ENCODE data around the gene FOXL3.

FOXL3 gene

DNA sequence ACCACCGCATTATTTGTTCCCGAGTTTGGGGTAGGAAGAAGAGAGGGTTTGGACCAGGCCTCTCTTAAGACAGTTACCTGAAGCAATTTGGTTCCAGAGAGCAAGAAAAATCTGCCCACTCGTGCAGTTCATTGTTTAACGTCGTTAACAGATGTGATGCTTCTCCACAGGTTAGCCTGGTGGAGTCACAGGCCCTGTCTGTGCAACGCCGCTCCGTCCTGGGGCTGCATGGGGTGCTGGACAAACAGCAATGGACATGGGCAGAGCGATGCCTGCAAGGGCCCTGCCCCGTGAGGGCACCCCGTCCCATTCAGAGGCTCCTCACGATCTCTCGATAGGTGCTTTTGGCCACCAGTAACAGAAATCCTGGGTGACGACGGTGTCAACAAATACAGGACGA is 9.7 kb downstream of the FOXL3 start:
- TF ChIP-seq, protein P1, sequence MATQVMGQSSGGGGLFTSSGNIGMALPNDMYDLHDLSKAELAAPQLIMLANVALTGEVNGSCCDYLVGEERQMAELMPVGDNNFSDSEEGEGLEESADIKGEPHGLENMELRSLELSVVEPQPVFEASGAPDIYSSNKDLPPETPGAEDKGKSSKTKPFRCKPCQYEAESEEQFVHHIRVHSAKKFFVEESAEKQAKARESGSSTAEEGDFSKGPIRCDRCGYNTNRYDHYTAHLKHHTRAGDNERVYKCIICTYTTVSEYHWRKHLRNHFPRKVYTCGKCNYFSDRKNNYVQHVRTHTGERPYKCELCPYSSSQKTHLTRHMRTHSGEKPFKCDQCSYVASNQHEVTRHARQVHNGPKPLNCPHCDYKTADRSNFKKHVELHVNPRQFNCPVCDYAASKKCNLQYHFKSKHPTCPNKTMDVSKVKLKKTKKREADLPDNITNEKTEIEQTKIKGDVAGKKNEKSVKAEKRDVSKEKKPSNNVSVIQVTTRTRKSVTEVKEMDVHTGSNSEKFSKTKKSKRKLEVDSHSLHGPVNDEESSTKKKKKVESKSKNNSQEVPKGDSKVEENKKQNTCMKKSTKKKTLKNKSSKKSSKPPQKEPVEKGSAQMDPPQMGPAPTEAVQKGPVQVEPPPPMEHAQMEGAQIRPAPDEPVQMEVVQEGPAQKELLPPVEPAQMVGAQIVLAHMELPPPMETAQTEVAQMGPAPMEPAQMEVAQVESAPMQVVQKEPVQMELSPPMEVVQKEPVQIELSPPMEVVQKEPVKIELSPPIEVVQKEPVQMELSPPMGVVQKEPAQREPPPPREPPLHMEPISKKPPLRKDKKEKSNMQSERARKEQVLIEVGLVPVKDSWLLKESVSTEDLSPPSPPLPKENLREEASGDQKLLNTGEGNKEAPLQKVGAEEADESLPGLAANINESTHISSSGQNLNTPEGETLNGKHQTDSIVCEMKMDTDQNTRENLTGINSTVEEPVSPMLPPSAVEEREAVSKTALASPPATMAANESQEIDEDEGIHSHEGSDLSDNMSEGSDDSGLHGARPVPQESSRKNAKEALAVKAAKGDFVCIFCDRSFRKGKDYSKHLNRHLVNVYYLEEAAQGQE (IDR thresholded peaks at IDR 0.05; ENCODE audit: insufficient read depth in 1 of 2, low read depth in 2 of 2, low read length in 2 of 2): no peak
- TF ChIP-seq SIN3A (IDR thresholded peaks at IDR 0.05; ENCODE audit: borderline replicate concordance, insufficient read depth, low read length): no peak
- TF ChIP-seq POLR2AphosphoS5 (IDR thresholded peaks at IDR 0.05; ENCODE audit: low read depth, low read length): no peak
- TF ChIP-seq FOXP2 (optimal IDR thresholded peaks at IDR 0.05; ENCODE audit: borderline replicate concordance, extremely low read depth, extremely low read length, insufficient read depth): no peak
- no peak for TF ChIP-seq TAF1 (IDR thresholded peaks at IDR 0.05; ENCODE audit: borderline replicate concordance, insufficient read depth, low read length)

DNA sequence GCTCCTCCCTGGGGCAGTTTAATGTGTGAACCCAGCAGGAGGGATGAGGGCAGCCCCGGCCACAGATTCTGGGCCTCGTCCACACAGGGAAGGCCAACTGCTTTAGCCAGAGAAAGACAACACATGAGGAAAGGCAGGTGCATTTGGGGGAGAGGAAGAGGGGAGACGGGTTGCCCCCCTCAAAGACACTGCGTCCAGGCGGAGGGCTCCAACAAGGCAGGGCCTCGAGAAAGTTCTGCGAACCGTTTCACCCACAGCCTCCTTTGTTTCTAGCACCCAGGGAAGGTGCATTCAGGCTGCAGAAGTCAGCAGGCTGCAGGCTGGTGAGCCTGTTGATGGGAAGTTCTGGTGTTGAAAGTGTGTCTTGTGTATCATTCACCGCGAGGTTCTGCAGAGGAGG is 10.1 kb downstream of the FOXL3 start:
- no peak for TF ChIP-seq SIN3A (IDR thresholded peaks at IDR 0.05; ENCODE audit: borderline replicate concordance, insufficient read depth, low read length)
- no peak for TF ChIP-seq POLR2AphosphoS5 (IDR thresholded peaks at IDR 0.05; ENCODE audit: low read depth, low read length)
- TF ChIP-seq FOXP2 (optimal IDR thresholded peaks at IDR 0.05; ENCODE audit: borderline replicate concordance, extremely low read depth, extremely low read length, insufficient read depth): no peak
- no peak for TF ChIP-seq TAF1 (IDR thresholded peaks at IDR 0.05; ENCODE audit: borderline replicate concordance, insufficient read depth, low read length)
- TF ChIP-seq, protein P1 (IDR thresholded peaks at IDR 0.05; ENCODE audit: insufficient read depth in 1 of 2, low read depth in 2 of 2, low read length in 2 of 2): no peak

DNA sequence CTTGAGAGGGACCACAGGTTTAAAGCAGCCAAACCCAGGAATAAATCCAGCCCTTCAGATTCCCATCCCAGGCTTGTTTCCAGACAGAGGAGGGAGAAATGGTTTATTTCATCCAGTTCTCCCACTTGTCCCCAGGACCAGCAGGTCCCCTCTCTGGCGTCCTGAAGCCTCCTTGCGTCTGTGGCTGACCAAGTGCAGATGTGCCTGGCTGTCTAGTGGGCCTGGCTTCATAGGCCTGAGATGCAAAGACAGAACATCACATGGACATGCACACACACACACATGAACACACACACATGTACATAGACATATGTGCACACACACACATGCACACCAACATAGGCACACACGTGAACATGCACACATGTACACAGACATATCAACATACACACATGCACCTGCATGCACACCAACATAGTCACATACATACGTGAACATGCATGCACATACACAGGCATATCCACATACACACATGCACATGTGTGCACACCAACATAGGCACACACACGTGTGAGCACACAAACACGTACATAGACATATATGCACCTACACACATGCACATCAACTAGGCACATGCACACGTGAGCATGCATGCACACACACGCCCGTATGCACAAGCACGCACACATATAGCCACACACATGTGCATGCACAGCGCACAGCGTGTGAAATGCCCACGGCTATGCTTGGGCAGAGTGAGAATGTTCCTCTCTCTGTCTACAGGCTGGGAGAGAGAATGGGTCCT is 10.7 kb downstream of the FOXL3 start:
- TF ChIP-seq POLR2AphosphoS5 (IDR thresholded peaks at IDR 0.05; ENCODE audit: low read depth, low read length): no peak
- no peak for TF ChIP-seq FOXP2 (optimal IDR thresholded peaks at IDR 0.05; ENCODE audit: borderline replicate concordance, extremely low read depth, extremely low read length, insufficient read depth)
- TF ChIP-seq SIN3A (IDR thresholded peaks at IDR 0.05; ENCODE audit: borderline replicate concordance, insufficient read depth, low read length): no peak
- TF ChIP-seq TAF1 (IDR thresholded peaks at IDR 0.05; ENCODE audit: borderline replicate concordance, insufficient read depth, low read length): no peak
- TF ChIP-seq, protein P1 (IDR thresholded peaks at IDR 0.05; ENCODE audit: insufficient read depth in 1 of 2, low read depth in 2 of 2, low read length in 2 of 2): no peak

DNA sequence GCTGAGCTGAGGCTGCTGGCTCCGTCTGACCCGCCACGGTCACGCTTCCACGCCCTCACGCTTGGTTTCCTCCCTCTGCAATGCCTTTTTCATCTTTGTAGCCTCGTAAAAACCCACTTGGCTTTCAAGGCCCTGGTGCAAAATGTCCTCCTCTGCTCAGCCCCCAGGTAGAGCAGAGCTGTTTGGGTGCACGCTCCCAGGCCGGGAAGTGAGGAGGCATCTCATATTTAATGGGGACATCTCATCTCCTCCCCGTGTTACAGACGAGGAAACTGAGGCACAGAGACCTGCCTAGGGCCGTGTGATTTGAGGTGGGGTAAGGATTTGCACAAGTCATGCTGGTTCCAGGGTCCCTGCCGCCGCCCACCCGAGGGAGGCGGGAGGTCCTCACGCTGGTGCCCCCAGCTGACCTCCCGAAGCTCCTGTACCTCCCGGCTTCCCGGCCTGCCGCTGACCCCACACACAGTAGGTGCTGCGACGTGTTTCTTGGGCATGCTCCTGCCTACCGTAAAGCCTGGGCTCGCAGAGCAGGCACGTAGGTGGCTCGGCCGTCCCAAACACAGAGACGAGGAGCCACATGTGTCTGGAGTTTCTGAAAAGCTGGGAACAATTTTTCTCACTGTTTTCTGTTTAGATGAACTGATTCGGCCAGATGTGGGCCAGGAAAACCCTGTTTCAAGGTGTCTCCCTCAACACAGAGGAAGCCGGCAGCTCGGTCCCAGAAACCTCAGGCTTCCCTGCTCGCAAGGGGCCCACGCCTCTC is 11.5 kb downstream of the FOXL3 start:
- TF ChIP-seq POLR2AphosphoS5 (IDR thresholded peaks at IDR 0.05; ENCODE audit: low read depth, low read length) (no peak), FOXP2 (optimal IDR thresholded peaks at IDR 0.05; ENCODE audit: borderline replicate concordance, extremely low read depth, extremely low read length, insufficient read depth) (no peak), TAF1 (IDR thresholded peaks at IDR 0.05; ENCODE audit: borderline replicate concordance, insufficient read depth, low read length) (no peak), SIN3A (IDR thresholded peaks at IDR 0.05; ENCODE audit: borderline replicate concordance, insufficient read depth, low read length) (no peak)
- TF ChIP-seq, protein P1 (IDR thresholded peaks at IDR 0.05; ENCODE audit: insufficient read depth in 1 of 2, low read depth in 2 of 2, low read length in 2 of 2): no peak
